Fibroblast of pulmonary artery (primary cell): Measurements from ENCODE around the gene NFAT5.
"Not testable (repeated sequence)": the region's sequence is repeated elsewhere in the genome, so short reads cannot be mapped to it uniquely, and the experiment has no call there.

ENCODE experiments used
- DNase-seq: peaks from one replicate; pipeline ENCODE4 v3.0.0-alpha.2; 2010; ENCODE audit warnings: low read depth
- H3K4me3 ChIP-seq: replicated peaks from 2 replicates; pipeline ENCODE4 v1.5.1; 2011; ENCODE audit warnings: low read depth, mild to moderate bottlenecking, control low read depth, low read length, moderate library complexity
- TF ChIP-seq, protein P1 (sequence below): IDR thresholded peaks from 2 replicates; pipeline ENCODE4 v1.5.1; 2011; ENCODE audit warnings: mild to moderate bottlenecking, control low read depth, low read length, inconsistent platforms; ENCODE audit errors: missing control alignments

The NFAT5 gene

DNA sequence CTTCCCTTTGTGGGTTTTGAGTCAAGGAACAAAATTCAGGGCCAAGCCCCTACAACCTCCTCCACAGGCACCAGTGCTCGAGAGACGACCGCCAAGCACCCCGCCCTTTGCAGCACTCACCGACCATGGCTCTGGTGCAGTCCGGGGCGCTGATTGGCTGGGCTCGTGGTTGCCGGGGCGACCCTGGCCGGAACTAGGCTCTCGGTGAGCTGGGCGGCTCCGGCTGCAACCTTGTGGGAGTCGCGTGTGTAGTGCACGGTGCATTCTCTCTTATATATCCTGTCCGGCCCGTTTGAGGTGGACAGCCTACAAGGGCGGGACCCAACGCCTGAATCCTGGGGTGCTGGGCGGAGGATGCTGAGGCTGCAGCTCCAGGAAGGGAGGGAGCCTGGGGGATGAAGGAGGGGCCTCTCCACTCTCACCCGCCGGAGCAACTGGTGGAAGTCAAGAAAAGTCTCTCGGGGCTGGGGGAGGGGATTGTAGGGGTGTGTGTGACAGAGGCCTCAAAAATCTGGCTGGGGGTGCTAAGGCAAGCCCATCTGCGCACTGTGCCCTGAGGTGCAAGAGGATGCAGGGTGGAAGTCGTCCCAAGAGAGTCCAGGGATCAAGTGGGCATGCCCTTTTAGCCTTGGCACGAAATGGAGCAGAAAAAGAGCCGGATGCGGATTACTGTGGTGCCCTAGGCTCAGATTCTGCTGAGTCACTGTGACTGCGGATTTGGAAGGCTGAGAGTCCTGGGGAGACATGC lies 160.7 kb downstream of the NFAT5 start, which contains the start of gene NQO1:
NQO1 (minus strand) TSS at position 248 of the 748 bp plus-strand sequence; CDS start at position 127, 121 bp downstream.
- peak; percentile 99 for DNase-seq
- TF ChIP-seq, protein P1, sequence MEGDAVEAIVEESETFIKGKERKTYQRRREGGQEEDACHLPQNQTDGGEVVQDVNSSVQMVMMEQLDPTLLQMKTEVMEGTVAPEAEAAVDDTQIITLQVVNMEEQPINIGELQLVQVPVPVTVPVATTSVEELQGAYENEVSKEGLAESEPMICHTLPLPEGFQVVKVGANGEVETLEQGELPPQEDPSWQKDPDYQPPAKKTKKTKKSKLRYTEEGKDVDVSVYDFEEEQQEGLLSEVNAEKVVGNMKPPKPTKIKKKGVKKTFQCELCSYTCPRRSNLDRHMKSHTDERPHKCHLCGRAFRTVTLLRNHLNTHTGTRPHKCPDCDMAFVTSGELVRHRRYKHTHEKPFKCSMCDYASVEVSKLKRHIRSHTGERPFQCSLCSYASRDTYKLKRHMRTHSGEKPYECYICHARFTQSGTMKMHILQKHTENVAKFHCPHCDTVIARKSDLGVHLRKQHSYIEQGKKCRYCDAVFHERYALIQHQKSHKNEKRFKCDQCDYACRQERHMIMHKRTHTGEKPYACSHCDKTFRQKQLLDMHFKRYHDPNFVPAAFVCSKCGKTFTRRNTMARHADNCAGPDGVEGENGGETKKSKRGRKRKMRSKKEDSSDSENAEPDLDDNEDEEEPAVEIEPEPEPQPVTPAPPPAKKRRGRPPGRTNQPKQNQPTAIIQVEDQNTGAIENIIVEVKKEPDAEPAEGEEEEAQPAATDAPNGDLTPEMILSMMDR, result no peak
- peak within 1 kb of the TSS; percentile 75 for H3K4me3 ChIP-seq

DNA sequence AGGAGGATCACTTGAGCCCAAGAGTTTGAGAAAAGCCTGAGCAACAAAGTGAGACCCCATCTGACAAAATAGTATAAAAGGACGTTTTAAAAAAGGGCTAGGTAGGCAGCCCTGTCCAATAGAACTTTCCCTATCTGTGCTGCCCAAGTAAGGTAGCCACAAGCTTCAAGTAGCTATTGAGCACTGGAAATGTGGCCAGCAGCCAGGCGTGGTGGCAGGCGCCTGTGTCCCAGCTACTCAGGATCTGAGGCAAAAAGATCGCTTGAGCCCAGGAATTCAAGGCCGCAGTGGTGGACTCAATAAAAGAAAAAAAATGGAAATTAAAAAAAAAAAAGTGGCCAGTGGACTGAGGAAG lies 162.1 kb downstream of the NFAT5 start:
- H3K4me3 ChIP-seq, result no peak overlapping the region
- DNase-seq, result no peak
- TF ChIP-seq, protein P1, result no peak

DNA sequence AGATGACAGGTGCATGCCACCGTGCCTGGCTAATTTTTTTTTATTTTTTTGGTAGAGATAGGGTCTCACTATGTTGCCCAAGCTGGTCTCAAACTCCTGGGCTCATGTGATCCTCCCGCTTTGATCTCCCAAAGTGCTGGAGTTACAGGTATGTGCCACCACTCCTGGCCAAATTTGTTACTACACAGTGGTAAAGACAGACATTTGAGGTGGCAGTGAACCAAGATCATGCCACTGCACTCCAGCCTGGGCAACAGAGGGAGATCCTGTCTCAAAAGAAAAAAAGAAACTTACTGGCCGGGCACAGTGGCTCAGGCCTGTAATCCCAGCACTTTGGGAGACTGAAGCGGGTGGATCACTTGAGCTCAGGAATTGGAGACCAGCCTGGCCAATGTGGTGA lies 163.3 kb downstream of the NFAT5 start:
- not testable (repeated sequence) for DNase-seq, H3K4me3 ChIP-seq

DNA sequence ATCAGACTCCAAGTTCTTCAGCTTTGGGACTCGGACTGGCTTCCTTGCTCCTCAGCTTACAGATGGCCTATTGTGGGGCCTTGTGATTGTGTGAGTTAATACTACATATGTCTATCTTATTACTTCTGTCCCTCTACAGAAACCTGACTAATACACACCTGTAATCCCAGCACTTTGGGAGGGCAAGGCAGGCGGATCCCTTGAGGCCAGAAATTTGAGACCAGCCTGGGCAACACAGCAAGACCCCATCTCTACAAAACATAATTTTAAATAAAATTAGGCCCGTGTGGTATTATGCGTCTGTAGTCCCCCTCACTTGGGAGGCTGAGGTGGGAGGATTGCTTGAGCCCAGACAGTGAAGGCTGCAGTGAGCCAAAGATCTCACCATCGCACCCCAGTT lies 165.5 kb downstream of the NFAT5 start:
- DNase-seq, H3K4me3 ChIP-seq: not testable (repeated sequence)

DNA sequence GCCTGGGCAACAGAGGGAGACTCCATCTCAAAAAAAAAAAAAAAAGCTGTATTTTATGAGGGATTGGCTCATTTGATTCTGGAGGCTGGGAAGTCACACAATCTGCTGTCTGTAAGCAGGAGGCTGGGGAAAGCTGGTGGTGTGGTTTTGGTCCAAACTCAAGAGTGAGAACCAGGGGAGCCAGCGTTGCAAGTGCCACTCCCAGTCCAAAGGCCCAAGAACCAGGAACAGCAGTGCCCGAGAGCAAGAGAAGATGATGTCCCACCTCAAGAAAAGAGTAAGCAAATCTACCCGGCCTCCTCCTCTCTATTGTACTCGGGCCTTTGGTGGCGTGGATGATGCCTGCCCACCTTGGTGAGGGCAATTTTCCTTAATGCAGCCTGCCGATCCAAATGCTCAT lies 166.3 kb downstream of the NFAT5 start:
- H3K4me3 ChIP-seq, result no peak overlapping the region
- TF ChIP-seq, protein P1, result no peak
- DNase-seq, result no peak

DNA sequence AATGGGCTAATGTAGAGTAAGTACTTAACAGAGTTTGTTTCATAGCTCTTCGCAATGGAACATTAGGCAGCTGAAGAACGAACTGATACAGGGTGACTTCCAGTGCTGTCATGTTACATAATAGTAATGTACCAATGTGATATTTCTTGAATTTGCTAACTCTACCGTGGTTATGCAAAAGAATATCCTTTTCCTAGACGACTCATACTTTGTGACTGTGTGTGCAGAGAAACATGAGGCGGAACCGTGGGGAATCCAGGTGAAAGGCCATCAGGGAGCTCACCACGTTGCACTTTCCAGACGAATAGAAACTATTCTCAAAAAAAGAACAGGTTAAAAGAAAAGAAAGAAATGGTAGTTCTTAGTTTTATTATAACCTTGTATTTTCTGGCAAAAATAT lies 175.8 kb downstream of the NFAT5 start:
- DNase-seq, result peak; percentile 35
- no peak overlapping the region for H3K4me3 ChIP-seq
- TF ChIP-seq, protein P1, result no peak

DNA sequence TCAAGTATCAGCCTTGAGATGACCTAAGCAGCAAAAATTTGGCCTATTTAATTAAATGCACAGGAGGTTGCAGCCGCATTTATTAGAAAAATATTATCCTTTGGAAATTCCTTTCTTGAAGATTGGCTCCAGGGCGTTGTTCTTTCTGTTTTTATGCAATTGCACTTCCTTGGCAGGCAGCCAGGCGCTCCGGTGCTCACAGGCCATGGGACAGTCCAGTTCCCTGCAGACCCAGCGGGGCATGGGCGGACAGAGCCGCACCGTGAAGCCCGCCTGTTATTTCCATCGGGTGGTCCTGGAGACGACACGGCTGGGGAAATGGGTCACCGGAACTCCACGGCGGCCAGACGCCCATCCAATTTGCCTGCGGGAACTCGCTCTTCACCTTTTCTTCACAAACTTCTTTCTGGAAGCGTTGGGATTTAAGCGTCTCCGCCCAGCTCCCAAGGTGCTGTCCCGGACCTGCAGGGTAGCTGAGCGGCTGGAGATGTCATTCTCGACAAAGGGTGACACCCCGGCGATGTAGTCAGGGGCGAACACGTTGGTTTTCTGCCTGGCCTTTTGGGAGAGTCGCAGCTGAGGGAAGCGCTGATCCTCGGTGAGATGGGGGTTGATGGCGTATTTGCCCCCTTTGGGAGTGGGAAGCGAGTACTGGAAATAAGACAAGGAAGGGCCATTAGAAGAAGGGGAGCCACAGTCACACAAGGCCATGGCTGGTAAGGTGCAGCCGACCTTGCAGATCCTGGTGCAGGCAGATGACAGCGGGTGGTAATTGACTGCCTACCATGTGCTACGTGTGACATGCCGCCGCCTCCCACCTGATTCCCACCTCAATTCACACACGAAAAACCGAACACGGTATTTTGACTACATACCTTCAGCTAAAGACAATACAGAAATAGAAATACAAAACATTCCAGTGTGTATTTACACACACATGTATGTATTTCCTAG lies 176.5 kb downstream of the NFAT5 start:
- H3K4me3 ChIP-seq, result no peak overlapping the region
- TF ChIP-seq, protein P1, result no peak
- DNase-seq, result peak; percentile 61
